Suprapubic skin (tissue), 4 donors: Measurements from ENCODE around the gene TRIM47.

ENCODE experiments used
- EP300 ChIP-seq: sonication (generic); formaldehyde crosslinking; IDR thresholded peaks from one replicate; pipeline ENCODE4 v1.6.1; 2017; ENCODE audit warnings: antibody characterized with exemption
- POLR2A ChIP-seq, 2 donors: fragments of 450-650 bp; IDR thresholded peaks; one replicate each; pipeline ENCODE4 v1.6.1; 2017; ENCODE audit warnings: antibody characterized with exemption in 2 of 2, mild to moderate bottlenecking in 2 of 2, moderate library complexity in 2 of 2
- POLR2AphosphoS5 ChIP-seq, 3 donors: sonication (generic); formaldehyde crosslinking; IDR thresholded peaks; one replicate each; pipeline ENCODE4 v1.6.1; 2017; ENCODE audit warnings: antibody characterized with exemption in 3 of 3
- TF ChIP-seq, protein P1 (sequence below), 2 donors: fragments of 200-600 bp in 1 of 2; fragments of 450-650 bp in 1 of 2; sonication (generic) in 1 of 2; IDR thresholded peaks; one replicate each; pipeline ENCODE4 v1.5.1; 2016 to 2019; ENCODE audit warnings: antibody characterized with exemption in 2 of 2, mild to moderate bottlenecking in 1 of 2, moderate library complexity in 1 of 2

DNA sequence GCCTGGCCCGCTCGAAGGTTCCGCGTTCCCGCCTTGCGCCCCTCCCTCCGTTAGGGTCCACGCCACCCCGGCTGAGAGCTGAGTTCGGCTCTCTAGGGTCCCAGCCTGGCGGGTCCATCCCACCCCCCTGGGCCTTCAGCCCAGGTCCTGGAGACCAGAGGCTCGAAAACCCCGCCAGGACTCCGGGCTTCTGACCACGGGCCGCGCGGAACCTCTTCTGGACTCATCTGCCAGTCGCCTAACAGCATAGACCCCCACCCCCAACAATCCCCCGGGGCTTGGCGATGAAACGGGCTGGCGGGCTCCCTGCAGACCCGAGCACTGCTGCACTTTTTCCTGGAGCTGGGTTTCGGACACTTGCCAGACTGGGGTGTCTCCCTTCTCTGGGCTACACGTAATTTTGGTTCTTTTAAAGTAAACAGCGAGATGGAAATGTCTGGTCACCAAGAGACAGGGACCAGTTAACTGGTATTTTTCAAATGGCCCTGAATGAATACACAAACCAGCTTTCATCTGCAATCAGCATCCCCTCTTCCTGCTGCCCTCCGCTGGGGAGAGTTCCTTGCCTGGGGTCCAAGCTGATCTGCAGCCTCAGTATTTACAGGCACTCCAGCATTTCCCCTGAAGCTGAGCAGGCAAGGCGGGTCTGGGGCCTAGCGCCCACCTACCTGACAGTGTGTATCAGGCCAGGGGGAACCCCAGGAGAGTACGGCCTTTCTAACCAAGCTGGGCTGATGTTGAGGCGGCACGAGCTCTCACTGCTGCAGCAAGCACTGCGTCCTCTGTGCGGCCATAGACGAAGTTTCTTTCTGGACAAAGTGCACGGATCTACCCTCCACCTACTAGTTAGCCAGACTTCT is 19.0 kb upstream of the TRIM47 start:
- TF ChIP-seq, protein P1, sequence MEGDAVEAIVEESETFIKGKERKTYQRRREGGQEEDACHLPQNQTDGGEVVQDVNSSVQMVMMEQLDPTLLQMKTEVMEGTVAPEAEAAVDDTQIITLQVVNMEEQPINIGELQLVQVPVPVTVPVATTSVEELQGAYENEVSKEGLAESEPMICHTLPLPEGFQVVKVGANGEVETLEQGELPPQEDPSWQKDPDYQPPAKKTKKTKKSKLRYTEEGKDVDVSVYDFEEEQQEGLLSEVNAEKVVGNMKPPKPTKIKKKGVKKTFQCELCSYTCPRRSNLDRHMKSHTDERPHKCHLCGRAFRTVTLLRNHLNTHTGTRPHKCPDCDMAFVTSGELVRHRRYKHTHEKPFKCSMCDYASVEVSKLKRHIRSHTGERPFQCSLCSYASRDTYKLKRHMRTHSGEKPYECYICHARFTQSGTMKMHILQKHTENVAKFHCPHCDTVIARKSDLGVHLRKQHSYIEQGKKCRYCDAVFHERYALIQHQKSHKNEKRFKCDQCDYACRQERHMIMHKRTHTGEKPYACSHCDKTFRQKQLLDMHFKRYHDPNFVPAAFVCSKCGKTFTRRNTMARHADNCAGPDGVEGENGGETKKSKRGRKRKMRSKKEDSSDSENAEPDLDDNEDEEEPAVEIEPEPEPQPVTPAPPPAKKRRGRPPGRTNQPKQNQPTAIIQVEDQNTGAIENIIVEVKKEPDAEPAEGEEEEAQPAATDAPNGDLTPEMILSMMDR (IDR thresholded peaks at IDR 0.05), result no peak
- no peak for TF ChIP-seq POLR2AphosphoS5 (IDR thresholded peaks at IDR 0.05)
- TF ChIP-seq POLR2A (IDR thresholded peaks at IDR 0.05), result no peak
- no peak for TF ChIP-seq EP300
